ENCODE measurements around the gene RIPOR3.
A peak's percentile ranks its signal among the peaks of the same experiment; 100 is the strongest.
"Not testable (repeated sequence)": the region's sequence is repeated elsewhere in the genome, so short reads cannot be mapped to it uniquely, and the experiment has no call there.

Gene RIPOR3

GRCh38 chr20:50658804-50659380 is 32.5 kb downstream of the RIPOR3 start:
- no peak for DNase-seq (ENCODE audit: low spot score)

DNA sequence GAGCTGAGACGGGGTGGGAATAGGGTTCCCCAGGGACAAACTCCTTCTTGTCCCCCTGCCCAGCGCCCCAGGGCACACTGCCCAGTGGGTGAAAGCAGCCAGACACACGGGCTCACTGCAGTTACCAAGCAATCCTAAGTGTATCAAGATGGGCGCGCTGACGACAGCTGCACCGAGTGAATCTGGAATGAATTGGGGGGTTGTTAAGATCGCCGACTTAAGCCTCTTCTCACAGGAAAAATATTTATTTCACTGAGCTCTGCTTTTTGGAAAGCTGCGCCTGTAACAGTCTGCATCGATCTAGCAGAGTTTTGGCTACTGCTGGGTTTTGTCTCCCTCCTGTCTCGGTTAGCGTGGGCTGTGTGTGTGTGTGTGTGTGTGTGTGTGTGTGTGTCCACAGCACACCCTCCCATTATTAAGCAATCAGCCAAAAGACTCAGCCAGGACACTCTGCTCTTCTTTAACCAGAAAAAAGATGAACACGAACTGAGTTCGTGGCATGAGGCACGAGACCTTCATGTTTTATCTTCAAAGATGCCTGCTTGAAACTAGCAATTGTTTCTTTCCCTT is 35.9 kb downstream of the RIPOR3 start:
- peak; percentile 71 for DNase-seq (ENCODE audit: low spot score)

GRCh38 chr20:50654904-50655303 is 36.4 kb downstream of the RIPOR3 start:
- DNase-seq (ENCODE audit: low spot score), result peak; percentile 7

DNA sequence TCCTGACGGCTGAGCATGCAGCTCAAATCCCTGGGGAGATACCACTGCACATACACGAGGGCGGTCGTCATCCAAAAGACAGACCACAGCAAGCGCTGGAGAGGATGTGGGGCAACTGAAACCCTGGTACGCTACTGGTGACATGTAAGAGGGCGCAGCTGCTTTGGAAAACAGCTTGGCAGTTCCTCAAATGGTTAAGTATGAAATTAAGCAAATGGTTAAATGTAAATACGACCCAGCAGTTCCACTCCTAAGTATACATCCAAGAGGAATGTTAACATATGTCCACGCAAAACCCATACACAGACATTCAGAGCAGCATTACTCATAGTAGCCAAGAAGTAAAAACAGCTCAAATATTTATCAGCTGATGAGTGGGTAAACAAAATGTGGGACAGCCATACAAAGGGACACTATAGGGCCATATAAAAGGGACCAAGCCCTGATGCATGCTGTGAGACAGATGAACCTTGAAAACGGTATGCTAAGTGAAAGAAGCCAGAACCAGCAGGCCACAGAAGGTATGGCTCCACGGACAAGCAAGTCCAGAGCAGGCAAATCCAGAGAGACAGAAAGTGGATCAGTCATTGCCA is 38.5 kb downstream of the RIPOR3 start:
- DNase-seq (ENCODE audit: low spot score), result no peak

GRCh38 chr20:50651676-50652075 is 39.7 kb downstream of the RIPOR3 start:
- DNase-seq (ENCODE audit: low spot score), result no peak

DNA sequence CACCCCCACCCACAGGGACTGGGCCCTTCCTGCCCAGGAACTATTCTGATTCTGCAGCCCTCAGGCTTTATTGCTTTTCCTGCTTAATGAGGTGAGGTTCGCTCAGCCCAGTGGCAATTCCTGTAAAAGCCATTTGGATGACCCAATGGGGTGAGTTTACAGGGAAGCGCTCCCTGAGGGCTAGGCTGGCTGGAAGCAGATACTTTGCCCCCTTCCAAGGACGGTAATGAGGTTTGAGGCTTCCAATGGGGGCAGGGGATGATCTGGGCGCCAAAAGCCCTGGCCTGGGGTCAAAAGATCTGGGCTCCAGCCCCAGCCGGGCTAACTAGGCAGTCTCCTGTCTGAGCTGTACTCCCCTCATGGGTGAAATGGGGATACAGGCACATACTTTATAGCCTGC is 41.8 kb downstream of the RIPOR3 start:
- DNase-seq (ENCODE audit: low spot score), result no peak

DNA sequence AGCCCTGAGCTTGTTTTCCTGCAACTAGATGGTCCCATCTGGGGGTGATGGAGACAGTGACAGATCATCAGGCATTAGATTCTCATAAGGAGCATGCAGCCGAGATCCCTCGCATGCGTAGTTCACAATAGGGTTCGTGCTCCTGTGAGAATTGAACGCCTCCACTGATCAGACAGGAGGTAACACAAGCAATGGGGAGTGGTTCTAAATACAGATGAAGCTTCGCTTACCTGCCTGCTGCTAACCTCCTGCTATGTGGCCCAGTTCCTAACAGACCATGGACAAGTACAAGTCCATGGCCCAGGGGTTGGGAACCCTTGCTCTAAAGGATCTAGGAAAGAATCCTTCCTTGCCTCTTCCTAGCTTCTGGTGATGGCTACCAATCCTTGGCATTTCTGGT is 42.7 kb downstream of the RIPOR3 start:
- no peak for DNase-seq (ENCODE audit: low spot score)

DNA sequence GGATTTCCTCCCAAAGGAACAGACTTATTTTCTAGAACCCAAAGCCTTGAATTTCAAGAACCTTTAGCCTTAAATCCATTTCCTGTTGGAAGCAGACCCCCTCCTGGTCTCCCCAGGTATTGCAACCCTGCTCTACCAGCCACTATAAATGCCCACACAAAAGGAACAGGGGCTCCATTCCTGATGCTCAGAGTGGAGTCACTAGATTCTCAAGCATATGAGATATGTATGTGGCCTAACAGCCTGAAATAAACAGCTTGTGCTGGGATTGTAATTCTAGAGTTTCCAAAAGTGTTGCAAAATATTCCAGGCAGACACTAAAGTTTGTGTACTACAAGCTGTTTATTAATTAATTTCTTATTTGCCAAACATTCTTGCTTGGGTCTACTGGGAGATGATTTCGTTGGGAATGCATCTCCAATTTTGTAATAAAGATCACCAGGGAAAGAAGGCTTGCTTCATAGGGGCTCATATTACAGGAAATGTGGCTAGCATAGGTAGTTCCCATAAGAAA is 44.8 kb downstream of the RIPOR3 start:
- no peak for DNase-seq (ENCODE audit: low spot score)

DNA sequence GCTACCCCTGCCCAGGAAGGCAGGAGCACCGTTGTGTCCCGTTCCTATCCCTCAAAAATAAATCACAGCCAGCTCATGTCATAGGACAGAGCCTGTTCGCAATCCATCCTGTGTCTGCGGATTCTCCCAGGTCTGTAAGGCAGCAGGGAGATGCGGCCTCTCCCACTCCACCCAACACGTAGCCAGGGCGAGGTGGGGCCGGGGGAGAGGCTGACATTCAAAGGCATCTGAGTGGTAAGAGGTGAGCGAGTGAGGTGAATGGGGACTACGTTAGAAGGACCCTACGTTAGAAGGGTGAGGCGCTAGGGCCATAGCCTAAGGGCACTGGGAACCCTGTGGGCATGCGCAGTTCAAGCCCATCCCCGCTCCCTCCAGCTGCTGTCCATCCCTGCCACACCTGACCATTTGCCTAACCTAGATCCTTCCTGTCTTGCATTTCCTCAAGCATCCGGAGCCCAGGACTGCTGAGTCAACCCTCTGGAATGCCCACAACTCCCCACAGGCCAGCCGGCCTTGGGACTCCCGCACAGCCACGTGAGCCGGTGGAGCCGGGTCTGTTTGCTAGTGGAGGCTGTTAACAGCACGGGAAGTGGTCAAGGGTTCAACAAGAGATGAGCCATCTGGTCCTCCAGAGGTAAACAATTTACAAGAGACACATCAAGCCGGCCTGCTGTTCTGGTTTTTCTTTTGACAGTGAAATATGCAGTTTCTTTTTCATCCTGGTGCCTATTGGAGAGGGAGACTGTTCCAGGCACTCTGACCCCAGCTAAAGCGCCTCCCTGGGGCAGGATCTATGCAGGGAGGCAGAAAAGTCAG is 45.9 kb downstream of the RIPOR3 start:
- DNase-seq (ENCODE audit: low spot score), result peak; percentile 93

DNA sequence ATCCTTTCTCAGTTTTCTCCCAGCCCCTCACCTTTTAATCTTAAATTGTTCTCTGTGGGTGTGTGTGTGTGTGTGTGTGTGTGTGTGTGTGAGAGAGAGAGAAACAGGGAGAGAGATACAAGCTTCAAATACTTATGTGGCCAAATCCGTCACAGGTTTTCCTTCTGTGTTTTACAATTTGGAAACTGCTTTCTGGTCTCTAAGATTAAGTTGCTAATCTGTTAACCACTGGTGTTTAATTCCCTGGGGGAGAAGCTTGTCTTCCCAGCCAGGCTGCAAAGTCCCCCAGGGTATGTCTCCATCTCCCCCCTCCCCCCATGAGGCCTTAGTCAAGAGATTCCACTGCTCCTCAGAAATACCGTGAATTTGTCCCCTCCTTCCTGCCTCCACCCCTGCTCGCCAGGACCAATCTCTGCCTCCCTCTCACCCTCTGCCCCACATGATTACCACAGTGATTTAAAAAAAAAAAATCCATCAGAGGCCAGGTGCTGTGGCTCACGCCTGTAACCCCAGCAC is 49.0 kb downstream of the RIPOR3 start:
- DNase-seq (ENCODE audit: low spot score), result no peak

DNA sequence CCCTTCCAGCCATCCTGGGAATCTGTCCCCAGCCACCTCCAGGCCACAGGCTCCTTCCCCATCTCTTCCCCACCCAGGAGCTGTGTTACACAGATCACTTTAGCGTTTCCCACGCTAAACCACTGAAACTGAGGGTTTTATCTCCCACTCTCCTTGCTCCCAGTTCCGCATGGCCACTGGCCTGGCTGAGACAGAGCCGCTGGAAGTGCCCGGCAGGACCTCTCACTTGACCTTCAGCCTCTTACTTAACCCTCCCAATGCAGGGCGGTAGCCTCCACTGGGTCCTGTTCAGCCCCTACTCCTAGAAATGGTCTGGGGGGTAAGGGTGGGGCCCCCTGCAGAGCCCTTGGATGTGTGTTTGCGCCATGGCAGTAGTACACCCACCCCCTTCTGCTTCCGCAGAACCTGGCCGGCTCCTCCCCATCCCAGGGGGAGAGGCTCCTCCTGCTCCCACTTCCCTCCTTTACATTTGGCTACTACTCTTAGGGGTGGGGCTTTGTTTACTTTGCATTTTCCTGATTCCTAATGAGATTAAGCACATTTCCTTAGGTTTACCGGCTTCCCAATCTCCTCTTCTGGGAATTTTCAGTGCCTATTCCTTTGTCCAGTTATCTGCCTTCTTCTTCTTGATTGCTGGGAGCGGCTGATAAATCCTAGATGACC is 49.6 kb downstream of the RIPOR3 start:
- DNase-seq (ENCODE audit: low spot score), result not testable (repeated sequence)

GRCh38 chr20:50639971-50640711 is 51.2 kb downstream of the RIPOR3 start:
- not testable (repeated sequence) for DNase-seq (ENCODE audit: low spot score)

DNA sequence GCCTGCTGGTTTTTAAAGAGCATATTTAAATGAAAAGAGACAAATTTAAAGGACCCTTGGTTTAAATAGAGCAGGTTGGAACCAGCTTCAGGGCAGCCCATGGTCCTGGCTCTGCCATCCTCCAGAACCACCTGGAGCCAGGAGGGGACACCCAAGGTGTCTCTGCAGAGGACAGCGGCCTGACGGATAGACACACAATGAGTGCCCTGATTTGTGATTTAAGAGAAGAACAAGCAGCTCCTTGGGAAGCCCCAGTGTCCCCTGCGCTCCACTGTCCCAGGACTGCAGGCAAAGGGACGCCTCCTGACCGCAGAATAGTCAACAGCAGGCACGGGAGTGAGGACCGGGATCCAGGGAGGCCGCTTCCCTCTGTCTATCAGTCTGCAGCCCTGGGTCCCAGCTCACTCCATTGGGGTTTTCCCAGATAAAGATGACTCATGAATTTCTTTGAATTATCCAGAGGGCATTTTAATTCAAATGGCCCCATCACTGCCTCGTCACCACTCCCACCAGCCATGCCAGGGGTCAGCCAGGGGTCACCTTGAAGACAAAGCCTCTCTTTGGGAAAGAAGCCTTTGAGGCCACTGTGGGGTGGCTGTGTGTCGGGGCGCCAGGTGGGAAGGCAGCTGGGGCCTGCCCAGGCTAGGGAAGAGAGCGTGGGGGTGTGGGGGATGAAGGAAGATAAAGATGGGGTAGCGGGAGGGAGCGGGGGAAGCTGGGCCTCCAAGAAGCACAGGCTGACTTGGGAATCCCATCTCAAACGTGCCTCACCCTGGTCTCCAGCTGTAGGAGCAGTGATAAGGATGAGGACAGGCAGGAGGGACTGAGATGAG is 53.1 kb downstream of the RIPOR3 start:
- peak; percentile 60 for DNase-seq (ENCODE audit: low spot score)

- DNase-seq (ENCODE audit: low spot score), result peak; percentile 48
These were observed 54.5 kb downstream of the RIPOR3 start for GRCh38 chr20:50636601-50637540.

DNA sequence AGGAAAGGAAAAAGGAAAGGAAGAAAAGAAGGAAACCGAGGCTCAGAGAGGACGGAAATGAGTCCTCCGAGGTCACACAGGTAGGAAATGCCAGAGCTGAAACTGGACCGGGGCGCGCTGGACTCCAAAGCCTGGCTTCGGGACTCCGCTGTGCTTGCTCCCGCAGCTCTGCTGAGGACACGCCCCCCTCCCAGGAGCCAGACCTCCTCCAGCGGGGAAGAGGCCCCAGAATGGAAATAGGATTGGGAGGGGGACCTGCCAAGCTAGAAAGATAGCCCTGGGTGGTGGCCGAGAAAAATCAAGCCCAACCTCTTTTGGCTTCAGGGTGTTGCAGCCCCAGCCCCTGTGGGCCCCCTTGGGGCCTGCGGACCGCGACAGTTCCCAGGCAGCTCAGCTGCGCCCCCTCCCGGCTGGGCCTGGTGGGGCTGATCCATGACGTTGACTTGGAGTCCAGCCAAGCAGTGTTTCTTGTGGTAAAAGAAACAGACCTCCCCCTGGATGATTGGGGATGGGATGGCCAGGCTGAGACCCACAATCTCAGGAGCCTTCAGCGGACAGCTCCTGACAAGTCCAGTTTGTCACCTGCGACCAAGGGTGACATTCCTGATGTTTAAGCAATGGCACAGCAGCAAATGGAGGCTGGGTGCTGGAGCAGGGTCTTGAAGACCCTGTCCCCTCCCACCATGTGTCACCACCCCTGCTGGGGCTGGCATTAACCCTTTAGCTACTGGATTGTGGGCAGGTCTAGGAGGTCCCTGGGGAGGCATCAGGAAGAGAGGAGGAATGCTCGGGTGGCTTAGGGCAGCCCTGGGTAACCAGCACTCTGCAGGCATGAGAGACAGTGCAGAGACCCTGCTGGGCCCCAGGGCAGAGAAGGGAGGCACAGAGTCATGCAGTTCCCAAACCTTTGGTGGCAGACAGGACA is 55.4 kb downstream of the RIPOR3 start:
- peak; percentile 78 for DNase-seq (ENCODE audit: low spot score)

DNA sequence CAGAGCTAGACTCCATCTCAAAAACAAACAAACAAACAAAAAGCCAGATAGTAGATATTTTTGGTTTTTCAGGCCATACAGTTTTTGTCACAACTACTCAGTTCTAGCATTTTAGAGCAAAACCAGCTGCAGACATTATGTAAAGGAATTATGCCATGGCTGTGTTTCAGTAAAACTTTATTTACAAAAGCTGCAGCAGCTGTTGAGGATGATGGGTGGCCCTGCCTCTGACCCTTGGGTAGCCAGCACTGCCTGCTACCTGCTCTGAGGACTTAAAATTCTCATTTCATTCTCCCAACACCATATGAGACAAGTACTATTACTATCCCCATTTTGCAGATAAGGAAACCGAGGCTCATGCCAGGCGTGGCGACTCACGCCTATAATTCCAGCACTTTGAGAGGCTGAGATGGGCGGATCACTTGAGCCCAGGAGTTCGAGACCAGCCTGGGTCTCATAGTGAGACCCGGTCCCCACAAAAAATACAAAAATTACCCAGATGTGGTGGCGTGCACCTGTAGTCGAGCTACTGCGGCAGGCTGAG is 56.3 kb downstream of the RIPOR3 start:
- DNase-seq (ENCODE audit: low spot score), result no peak

- DNase-seq (ENCODE audit: low spot score), result no peak
These were observed 57.2 kb downstream of the RIPOR3 start for GRCh38 chr20:50634191-50634590.

- no peak for DNase-seq (ENCODE audit: low spot score)
These were observed 58.0 kb downstream of the RIPOR3 start for GRCh38 chr20:50633361-50633760.

Measured in AG08395 (cell line).